Measurements from ENCODE around the gene ANKMY1. TPM values are rescaled to one million over a fixed set of nuclear protein-coding genes. Genes with fewer than 3 reads are reported as not detected.

The ANKMY1 gene
- total and polyA plus RNA-seq, 2 experiments from 2014 or later: 2.3 to 8.9 TPM

GRCh38 chr2:240464514-240465241, 93.1 kb downstream of the ANKMY1 start (continued):
- TF ChIP-seq ZNF462 (CRISPR knock-in tag; IDR thresholded peaks at IDR 0.05): no peak
- no peak for TF ChIP-seq NANOG (IDR thresholded peaks at IDR 0.05; ENCODE audit: borderline replicate concordance)
- TF ChIP-seq CTCF (conservative IDR thresholded peaks at IDR 0.05; ENCODE audit: low read depth in 2 of 2): no peak
- no peak for TF ChIP-seq STAT1 (IDR thresholded peaks at IDR 0.05; ENCODE audit: unreplicated experiment)
- no peak for TF ChIP-seq CREB1 (CRISPR knock-in tag; IDR thresholded peaks at IDR 0.05; ENCODE audit: low read depth)
- no peak for TF ChIP-seq EZH2phosphoT487 (IDR thresholded peaks at IDR 0.05; ENCODE audit: unreplicated experiment)
- no peak for TF ChIP-seq POLR2AphosphoS5 (IDR thresholded peaks at IDR 0.05; ENCODE audit: low read depth)
- no peak for TF ChIP-seq ZNF114 (CRISPR knock-in tag; IDR thresholded peaks at IDR 0.05)
